ENCODE results near the gene DTHD1. TPM values are rescaled to one million over a fixed set of nuclear protein-coding genes. Genes with fewer than 3 reads are reported as not detected.

DTHD1 gene
- total RNA-seq: under 1 TPM in 2 of 4 donors, not detected in 2; 0.26 to 0.66 TPM

DNA sequence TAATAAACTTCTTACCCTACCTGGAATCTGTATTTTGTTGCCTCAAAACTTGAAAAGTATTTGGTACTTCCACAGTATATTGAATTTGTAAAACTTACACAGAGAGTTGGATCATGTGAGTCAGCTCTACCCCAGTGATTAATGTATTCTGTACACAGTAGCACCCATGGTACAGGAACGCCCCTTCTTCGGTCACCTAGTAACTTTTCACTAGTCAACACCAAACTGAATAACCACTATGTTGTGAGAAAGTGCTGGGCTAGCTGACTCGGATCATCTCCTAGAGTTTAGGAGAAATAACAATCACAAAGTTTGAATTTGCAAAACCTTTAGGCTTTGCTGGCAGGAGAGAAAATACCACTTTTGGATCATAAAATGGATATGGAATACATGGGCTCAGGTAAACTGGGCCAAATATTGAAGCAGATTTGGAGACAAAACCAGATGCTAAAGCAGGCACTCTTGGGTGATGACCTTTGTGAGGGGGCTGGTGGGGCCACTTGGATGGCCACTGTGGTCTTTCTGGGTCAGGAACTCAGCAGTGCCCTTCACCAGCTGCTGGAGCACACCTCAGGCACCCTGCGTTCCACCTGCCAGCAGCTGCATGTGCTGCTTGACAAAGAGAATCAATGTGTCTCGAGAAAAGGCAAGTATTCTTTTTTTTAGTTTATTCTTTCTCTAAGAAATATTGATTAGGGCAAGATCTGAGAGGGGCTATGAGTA is at the start of gene DTHD1:
TSS of gene DTHD1 (plus strand) at position 233 of the 723 bp plus-strand sequence. CDS start at position 376, 143 bp downstream.
- DNase-seq (ENCODE audit: extremely low spot score): no peak
- Histone ChIP-seq H3K27ac (replicated peaks in 1 of 4) (no peak within 1 kb of the TSS), H3K27me3 (peaks cover 0 to 5% (median 0%) of the 10 kb centered on the region in 4 donors), H3K4me1 (no peaks in the 10 kb centered on the region), H3K9me3 (no peaks in the 10 kb centered on the region), H3K4me3 (no peak within 1 kb of the TSS), H3K36me3 (no peaks in the 10 kb centered on the region)
- WGBS: 86% methylated on average over 5 of the region's 5 CpGs
- intact Hi-C loops (cut with DNase I): no loop called here
- TF ChIP-seq POLR2AphosphoS5 (IDR thresholded peaks at IDR 0.05) (no peak), POLR2A (IDR thresholded peaks at IDR 0.05; ENCODE audit: low read depth) (no peak), EP300 (IDR thresholded peaks at IDR 0.05) (no peak)
- TF ChIP-seq, protein P1, sequence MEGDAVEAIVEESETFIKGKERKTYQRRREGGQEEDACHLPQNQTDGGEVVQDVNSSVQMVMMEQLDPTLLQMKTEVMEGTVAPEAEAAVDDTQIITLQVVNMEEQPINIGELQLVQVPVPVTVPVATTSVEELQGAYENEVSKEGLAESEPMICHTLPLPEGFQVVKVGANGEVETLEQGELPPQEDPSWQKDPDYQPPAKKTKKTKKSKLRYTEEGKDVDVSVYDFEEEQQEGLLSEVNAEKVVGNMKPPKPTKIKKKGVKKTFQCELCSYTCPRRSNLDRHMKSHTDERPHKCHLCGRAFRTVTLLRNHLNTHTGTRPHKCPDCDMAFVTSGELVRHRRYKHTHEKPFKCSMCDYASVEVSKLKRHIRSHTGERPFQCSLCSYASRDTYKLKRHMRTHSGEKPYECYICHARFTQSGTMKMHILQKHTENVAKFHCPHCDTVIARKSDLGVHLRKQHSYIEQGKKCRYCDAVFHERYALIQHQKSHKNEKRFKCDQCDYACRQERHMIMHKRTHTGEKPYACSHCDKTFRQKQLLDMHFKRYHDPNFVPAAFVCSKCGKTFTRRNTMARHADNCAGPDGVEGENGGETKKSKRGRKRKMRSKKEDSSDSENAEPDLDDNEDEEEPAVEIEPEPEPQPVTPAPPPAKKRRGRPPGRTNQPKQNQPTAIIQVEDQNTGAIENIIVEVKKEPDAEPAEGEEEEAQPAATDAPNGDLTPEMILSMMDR (IDR thresholded peaks at IDR 0.05): no peak

DNA sequence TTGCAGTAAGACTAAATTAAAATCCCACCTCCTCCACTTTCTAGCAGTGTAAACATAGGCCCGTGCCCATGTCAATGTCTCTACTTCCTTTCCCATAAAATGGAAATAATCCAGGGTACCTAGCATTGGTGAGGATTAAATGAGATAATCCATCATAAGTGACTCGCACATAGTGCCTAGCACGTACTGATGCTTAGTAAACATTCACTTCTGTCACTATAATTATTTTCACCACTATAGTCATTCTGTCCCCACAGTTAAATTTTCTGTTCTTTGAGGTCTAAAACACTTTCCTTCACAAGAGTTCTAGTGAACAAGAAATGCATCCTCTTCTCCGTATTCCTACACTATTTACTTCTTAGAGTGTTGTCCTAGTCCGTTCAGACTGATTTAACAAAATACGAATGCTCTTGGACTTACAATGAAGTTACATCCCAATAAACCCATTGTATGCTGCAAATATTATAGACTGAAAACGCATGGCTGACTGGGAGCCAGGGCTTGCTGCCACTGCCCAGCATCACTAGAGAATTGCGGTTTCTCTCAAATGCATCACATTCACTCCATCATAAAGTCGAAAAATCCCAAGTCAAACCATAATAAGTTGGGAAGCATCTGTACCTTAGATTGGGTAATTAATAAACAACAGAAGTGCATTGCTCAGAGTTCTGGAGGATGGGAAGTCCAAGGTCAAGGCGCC is 47.7 kb upstream of the DTHD1 start:
- Histone ChIP-seq H3K27me3 (no peaks in the 10 kb centered on the region), H3K4me3 (no peak overlapping the region), H3K27ac (replicated peaks in 1 of 4) (no peak overlapping the region), H3K4me1 (no peaks in the 10 kb centered on the region), H3K9me3 (no peaks in the 10 kb centered on the region), H3K36me3 (no peaks in the 10 kb centered on the region)
- no peak for DNase-seq (ENCODE audit: extremely low spot score)
- 89% methylated on average over 10 of the region's 10 CpGs for WGBS
- TF ChIP-seq POLR2AphosphoS5 (IDR thresholded peaks at IDR 0.05) (no peak), POLR2A (IDR thresholded peaks at IDR 0.05; ENCODE audit: low read depth) (no peak), EP300 (IDR thresholded peaks at IDR 0.05) (no peak)
- TF ChIP-seq, protein P1 (IDR thresholded peaks at IDR 0.05): no peak
- intact Hi-C loops (cut with DNase I): no loop called here

DNA sequence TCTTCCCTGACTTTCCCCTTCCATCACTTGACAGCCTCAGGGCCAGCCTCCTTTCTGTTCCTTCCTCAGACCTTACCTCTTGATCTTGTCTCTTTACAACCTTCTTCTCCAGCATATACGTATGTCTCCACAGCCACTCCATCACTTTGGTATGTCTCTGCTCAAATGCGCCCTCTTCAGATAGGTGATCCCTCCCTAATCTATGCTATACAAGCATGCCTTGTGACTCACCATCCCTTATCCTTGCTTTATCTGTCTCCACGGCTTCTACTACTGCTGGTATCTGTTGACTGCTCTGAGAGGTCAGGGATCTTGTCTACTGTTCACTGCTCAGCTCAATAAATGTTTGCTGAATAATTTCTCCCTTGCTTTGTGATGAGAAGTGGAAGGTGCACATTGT is 46.1 kb upstream of the DTHD1 start:
- Histone ChIP-seq H3K9me3 (no peaks in the 10 kb centered on the region), H3K27ac (replicated peaks in 1 of 4) (no peak overlapping the region), H3K4me1 (no peaks in the 10 kb centered on the region), H3K27me3 (no peaks in the 10 kb centered on the region), H3K36me3 (no peaks in the 10 kb centered on the region), H3K4me3 (no peak overlapping the region)
- TF ChIP-seq POLR2AphosphoS5 (IDR thresholded peaks at IDR 0.05) (no peak), EP300 (IDR thresholded peaks at IDR 0.05) (no peak), POLR2A (IDR thresholded peaks at IDR 0.05; ENCODE audit: low read depth) (no peak)
- TF ChIP-seq, protein P1 (IDR thresholded peaks at IDR 0.05): no peak
- intact Hi-C loops (cut with DNase I): no loop called here
- WGBS: 73% methylated on average over 3 of the region's 3 CpGs
- no peak for DNase-seq (ENCODE audit: extremely low spot score)

DNA sequence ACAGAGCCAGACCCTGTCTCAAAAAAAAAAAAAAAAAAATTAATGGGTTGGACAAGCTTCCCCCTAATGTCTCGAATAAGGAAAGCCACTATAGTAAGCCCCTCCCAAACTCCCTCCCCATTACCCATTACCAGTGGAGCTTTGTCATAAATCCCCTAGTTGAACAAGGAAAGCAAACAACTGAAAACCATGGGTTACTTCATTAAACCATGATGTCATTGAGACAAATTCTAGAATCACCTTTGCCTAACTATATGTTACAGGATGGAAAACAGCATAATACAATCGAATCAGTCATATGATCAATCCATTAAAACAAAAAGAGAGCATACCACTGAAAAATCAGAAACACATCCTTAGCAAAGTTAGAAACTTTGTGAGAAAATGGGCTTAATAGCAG is 45.3 kb upstream of the DTHD1 start:
- WGBS: 93% methylated on average over 2 of the region's 2 CpGs
- Histone ChIP-seq H3K36me3 (no peaks in the 10 kb centered on the region), H3K4me1 (no peaks in the 10 kb centered on the region), H3K4me3 (no peak overlapping the region), H3K27ac (replicated peaks in 1 of 4) (no peak overlapping the region), H3K9me3 (no peaks in the 10 kb centered on the region), H3K27me3 (no peaks in the 10 kb centered on the region)
- intact Hi-C loops (cut with DNase I): no loop called here
- no peak for DNase-seq (ENCODE audit: extremely low spot score)
- TF ChIP-seq, protein P1 (IDR thresholded peaks at IDR 0.05): no peak
- TF ChIP-seq POLR2AphosphoS5 (IDR thresholded peaks at IDR 0.05) (no peak), POLR2A (IDR thresholded peaks at IDR 0.05; ENCODE audit: low read depth) (no peak), EP300 (IDR thresholded peaks at IDR 0.05) (no peak)

All from esophagus muscularis mucosa (tissue), 4 donors.